ENCODE data around the gene ZNF283.

The ZNF283 gene

DNA sequence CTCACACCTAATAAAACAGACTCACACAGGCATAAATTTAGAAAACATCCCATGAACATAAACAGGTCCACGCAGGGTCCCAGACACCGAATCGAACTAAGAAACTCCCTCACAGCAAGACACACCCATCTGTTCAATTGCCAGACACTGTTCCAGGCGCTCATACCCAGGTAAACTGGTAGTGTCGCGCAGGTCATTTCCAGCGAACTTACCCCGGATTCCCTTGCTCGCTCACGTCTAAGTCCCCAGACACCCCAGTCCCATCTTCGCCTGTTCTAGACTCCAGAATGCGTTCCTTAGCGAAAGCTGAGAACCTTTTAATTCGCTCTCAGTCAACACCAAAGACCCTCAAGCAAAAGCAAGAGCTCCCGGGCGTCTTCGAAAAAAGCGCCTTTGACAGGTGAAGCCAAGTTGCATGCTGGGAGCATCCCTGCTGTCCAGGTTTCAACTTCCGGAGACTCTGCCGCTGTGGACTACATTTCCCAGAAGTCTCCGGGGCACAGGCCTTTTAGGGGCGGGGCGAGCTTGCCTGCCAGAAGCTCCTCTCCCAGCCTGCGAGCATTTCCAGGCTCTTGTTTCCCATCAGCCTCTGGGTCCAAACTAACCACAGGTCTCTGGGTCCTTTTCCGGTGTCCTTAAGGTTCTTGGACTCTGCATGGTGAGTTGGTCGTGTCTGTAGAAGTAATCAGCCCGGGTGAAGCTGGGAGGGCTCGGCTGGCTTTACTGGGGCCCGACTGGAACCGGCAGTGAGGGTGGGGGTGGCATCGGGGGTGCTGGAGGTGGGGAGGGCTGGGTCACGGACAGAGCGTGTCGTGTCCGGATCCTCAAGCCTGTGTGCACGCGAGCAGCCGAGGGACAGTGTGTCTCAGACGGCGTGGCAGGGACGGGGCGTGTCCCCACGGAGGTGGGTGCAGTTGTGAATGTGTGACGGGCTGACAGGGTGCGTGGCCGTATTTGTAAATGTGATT lies at the start of gene ZNF283:
Gene ZNF283, plus strand, starts transcription at position 535 of the 968 bp plus-strand sequence. CDS start 6,184 bp downstream, outside the sequence.
- DNase-seq: peak; percentile 44 to 95 (median 84)

- DNase-seq: no peak
These were observed 48.5 kb upstream of the ZNF283 start for GRCh38 chr19:43778651-43779050.

- DNase-seq: peak in 1 of 56 donors; percentile 30
These were observed 47.8 kb upstream of the ZNF283 start for GRCh38 chr19:43779147-43779819.

DNA sequence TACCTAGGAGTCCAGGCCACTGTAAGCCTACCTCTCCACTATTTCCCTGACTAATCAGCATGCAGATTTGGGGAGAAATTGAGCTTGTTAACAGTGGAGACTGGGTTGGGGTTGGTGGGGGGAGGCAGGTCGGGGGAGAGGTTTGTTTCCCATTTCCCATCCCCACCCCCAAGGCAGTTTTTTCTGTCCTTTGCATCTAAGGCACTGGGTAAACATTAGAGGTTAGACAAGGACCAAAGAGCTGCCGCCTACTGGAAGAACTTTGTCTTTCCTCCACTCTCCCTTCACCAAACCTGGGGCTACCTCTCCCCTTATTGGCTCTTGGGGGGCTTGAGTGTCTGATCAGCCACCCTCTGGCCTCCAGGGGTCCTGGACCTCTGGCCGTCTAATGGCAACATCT lies 47.3 kb upstream of the ZNF283 start:
- no peak for DNase-seq

DNA sequence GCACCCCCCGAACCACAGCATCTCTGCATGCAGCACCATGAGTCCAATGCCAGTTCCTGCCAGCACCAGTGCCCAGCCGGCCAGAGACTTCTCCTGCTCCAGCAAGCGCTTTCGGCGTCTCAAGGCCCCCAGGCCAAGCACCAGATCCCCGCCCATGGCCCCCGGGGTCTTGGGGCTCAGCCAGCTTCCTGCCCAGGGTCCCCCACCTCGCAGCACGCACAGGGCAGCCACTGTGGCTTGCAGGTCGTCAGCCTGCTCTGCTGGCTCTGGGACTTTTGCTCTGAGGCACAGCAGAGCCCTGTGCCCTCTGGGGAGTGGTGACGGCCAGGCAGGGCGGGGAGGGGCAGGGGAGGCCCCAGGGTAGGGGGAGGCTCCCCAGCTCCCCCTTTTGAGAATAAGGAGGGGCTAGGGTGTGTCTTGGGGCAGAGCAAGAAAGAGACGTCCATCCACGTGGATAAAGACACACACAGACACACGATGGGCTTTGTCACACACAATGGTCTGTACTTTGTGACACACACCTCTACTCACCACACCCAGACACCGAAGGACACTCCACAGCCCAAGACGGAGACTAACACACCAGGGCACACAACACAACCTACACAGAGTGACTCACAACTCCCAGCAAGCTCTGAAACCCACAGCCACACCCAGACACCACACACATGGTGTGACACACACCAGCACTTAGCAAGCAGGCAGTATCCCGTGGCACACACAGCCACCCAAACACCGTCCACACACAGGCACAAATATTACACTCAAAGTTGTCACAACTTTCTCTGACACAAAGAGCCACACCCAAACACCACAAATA lies 46.2 kb upstream of the ZNF283 start, which contains the start of gene KCNN4:
Gene KCNN4, minus strand, starts transcription at position 268 of the 820 bp plus-strand sequence. Its CDS starts 112 bp downstream, at position 156.
- DNase-seq: no peak

DNA sequence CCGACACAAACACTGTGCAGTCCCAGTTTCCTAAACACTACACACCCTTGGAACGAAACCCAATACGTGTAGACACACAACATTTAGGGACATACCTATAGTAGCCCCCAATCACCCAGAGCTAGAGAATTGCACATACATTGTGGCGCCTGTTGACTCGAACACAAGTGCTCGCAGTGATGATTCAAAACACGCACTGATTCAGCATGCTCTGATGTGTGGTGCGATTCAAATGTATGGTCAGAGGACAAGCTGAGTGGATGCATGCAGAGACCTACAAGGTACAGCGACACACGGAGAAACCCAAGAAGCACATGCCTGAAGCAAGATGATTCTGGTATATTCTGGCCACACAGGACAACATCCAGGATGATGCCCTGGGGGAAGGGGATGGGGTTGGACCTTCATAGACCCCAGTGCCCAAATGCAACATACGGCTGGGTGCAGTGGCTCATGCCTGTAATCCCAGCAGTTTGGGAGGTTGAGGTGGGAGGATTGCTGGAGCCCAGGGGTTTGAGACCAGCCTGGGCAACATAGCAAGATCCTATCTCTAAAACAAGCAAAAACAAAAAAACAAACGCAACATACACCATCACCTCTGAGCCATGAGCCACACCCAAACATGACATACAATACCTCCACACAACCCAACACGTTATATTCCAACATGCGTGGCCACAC lies 45.4 kb upstream of the ZNF283 start:
- DNase-seq: no peak

GRCh38 chr19:43782311-43782660 lies 44.8 kb upstream of the ZNF283 start:
- DNase-seq: no peak

DNA sequence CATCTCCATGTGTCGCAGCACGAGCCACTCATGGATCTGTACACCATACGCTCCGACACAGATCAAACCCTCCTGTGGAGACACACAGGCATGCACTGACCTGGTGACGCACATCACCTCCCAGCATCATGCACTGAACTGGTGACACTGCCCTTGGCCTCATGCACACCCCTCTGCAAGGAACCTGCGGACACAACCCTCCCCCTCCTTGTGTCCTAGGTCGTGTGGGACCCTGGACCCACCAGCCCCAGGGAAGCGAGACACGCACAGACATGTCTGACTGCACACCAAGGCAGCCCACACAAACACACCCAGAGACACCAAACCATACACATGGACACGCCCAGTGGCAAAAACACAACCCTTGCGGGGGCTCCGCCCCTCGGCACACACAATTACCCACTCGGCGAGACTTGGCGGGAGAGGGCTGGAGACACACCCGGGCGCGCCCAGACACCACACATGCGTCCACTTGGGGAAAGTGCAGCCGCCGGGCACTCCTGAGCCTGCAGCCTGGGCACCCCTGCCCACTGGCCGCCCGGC lies 44.4 kb upstream of the ZNF283 start:
- DNase-seq: no peak

DNA sequence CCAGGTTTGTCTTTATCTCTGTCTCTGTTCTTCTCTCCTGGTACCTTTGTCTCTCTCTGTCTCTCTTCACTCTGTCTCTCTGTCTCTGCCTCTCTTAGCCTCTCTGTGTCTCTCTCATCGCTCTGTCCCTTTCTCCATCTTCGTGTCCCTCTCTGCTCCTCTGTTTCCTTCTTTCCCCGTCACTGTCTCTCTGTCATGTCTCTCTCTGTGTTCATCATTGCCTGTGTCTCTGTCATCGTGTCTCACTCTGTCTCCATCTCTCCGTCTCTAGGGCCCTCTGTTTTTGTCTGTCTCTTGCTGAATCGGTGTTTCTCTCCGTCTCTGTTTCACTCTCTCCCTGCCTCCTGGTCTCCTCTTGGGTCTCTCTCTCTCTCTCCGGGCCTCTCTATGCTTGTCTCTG lies 43.5 kb upstream of the ZNF283 start:
- DNase-seq: no peak

- DNase-seq: no peak
These were observed 42.7 kb upstream of the ZNF283 start for GRCh38 chr19:43784241-43784980.

- peak in 19 of 56 donors; percentile 4 to 44 (median 22) for DNase-seq
These were observed 41.9 kb upstream of the ZNF283 start for GRCh38 chr19:43784981-43785808.

- no peak for DNase-seq
These were observed 40.5 kb upstream of the ZNF283 start for GRCh38 chr19:43786665-43787064.

DNA sequence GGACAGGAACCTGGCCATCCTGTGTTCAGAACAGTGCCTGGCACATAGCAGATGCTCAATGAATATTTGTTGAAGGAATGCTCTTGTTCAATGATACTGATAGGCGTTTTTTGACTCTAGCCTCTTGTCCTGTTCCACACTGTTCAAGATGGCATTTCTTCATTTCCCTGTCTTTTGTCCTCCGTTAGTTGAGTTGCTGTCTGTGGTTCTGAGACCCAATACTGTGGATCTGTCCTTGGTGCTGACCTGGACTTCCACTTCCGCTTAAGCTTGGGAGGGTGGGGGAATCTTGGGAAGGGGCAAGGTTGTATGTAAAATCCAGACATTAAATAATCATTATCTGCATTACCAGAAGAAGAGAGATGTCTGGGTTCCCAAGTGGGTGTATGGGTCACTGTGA lies 38.1 kb upstream of the ZNF283 start:
- DNase-seq: no peak

- no peak for DNase-seq
These were observed 36.5 kb upstream of the ZNF283 start for GRCh38 chr19:43790587-43790986.

DNA sequence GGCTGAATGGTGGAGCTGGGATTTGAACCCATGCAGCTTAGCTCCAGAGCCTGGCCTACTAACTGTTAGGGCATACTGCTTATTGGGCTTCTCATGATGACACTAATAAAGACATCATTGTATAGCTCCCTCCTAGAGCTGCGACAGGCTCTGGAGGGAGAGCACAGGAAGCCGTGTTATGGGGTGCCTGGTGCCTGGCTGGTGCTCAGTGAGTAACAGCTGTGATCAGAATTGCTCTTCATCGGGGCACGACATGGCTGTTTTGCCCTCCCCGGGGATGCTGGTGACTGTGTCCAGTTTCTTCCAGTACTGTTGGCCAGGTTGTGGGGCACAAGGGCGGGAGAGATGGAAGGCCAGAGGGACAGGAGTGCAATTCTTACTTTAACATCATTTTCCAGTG lies 30.0 kb upstream of the ZNF283 start:
- DNase-seq: peak in 5 of 56 donors; percentile 10 to 62 (median 35)

- no peak for DNase-seq
These were observed 29.6 kb upstream of the ZNF283 start for GRCh38 chr19:43797556-43797955.

DNA sequence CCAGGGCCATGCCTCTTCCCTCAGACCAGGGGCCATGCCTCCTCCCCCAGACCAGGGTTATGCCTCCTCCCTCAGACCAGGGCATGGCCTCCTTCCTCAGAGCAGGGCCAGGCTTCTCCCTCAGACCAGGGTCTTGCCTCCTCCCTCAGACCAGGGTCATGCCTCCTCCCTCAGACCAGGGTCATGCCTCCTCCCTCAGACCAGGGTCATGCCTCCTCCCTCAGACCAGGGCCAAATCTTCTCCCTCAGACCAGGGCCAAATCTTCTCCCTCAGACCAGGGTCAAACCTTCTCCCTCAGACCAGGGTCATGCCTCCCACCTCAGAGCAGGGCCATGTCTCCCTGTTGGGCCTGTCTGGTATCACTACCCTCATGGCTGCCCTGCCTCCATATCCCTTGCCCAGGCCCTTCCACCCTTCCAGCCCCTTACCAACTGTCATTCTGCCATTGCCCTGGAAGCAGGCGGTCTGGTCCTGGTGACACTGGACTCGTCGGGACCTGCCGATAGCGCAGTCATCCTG lies 29.0 kb upstream of the ZNF283 start:
- DNase-seq: no peak

DNA sequence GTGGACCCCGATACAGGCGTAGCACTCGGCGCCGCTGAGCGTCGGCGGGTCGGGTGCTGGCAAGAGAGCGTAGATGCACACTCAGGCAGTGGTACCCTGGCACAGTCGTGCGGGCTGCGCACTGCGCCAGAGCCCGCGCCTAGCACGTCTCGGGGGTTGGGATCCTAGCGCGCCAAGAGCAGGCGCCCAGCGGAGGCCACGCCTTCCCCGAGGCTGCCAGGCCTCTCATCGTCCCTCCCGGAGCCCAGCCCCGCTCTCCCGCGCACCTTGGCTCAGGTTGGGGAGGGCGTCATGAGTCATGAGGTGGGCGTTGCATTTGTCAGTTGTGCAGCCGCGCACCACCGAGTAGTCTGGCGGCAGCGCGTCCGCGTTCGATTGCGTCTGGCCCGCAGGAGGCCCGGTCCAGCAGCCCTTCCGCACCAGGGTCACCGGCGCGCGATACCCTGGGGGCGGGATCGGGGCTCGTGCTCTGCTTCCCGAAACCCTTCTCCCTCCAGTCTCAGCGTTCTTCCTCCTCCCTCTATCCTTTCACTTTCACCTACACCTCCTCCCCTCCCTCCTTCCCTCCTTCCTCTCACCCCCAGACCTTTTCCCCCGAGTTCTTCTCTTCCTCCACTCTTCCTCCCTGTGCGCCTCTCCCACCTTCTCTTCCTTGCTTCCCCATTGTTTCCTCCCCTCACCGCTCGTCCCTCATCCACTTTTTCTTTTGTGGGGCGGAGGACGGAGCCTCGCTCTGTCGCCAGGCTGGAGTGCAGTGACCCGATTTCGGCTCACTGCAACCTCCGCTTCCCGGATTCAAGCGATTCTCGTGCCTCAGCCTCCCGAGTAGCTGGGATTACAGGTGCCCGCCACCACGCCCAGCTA lies 28.3 kb upstream of the ZNF283 start:
- DNase-seq: peak in 23 of 56 donors; percentile 7 to 61 (median 39)
